IMR-90 (cell line): ENCODE measurements around the gene HDGF.

Source experiments
- FOS ChIP-seq: fragments of 150-350 bp; IDR thresholded peaks from 2 replicates; pipeline ENCODE4 v1.6.1; 2016; ENCODE audit warnings: low read depth, low read length
- MAFK ChIP-seq: IDR thresholded peaks from 2 replicates; pipeline ENCODE4 v1.6.1; 2012; ENCODE audit warnings: low read depth, low read length, improper control_type of control experiment
- MAZ ChIP-seq: IDR thresholded peaks from 2 replicates; pipeline ENCODE4 v1.6.1; 2012; ENCODE audit warnings: low read depth, mild to moderate bottlenecking, low read length, improper control_type of control experiment, moderate library complexity, borderline replicate concordance
- POLR2A ChIP-seq: IDR thresholded peaks from 2 replicates; pipeline ENCODE4 v1.6.1; 2012; ENCODE audit warnings: mild to moderate bottlenecking, low read depth, low read length
- RAD21 ChIP-seq: IDR thresholded peaks from 2 replicates; pipeline ENCODE4 v1.6.1; 2012; ENCODE audit warnings: low read length, improper control_type of control experiment
- RCOR1 ChIP-seq: IDR thresholded peaks from 2 replicates; pipeline ENCODE4 v1.6.1; 2012; ENCODE audit warnings: mild to moderate bottlenecking, low read length, improper control_type of control experiment; ENCODE audit not compliant: insufficient replicate concordance
- SMC3 ChIP-seq: fragments of 150-350 bp; IDR thresholded peaks from 2 replicates; pipeline ENCODE4 v1.6.1; 2016; ENCODE audit warnings: low read depth, mild to moderate bottlenecking, antibody characterized with exemption, low read length, moderate library complexity
- TF ChIP-seq, protein P1 (sequence below): conservative IDR thresholded peaks from 2 replicates; pipeline ENCODE4 v1.5.1; 2012; ENCODE audit warnings: mild to moderate bottlenecking, low read depth, low read length, improper control_type of control experiment
- TF ChIP-seq, protein P2 (sequence below): fragments of 150-350 bp; IDR thresholded peaks from 2 replicates; pipeline ENCODE4 v1.6.1; 2017; ENCODE audit warnings: mild to moderate bottlenecking, antibody characterized with exemption, low read length, low read depth

DNA sequence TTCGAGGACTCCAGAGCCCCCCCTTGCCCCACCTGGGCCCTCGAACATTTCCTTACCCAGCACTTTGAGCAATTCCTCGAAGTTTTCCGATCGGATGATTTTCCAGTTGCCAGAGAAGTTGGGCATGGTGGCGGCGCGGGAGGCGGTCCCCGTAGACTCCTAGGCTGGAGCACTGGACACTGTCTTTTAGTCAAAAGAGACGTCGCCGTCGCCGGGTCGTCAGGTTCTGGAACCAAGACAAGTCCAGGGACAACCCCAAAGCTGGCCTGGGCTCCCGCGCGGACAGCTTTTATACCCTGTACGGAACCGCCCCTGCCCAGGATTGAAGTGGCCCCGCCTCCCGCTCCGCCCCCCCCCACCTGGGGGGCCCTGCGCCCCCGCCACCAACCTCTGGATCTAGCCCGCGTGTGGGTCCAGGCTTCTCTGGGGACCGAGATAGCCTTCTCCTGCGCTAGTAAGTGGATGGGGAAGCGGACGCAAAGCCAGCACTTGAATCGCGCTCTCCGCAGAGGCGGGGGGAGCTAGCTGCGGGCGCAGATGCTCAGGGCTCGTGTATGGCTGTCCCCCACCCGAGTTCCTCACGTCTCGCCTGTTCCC, 46.1 kb downstream of the HDGF start, which contains the start of gene CRABP2:
- TF ChIP-seq RAD21: no peak
- TF ChIP-seq, protein P1, sequence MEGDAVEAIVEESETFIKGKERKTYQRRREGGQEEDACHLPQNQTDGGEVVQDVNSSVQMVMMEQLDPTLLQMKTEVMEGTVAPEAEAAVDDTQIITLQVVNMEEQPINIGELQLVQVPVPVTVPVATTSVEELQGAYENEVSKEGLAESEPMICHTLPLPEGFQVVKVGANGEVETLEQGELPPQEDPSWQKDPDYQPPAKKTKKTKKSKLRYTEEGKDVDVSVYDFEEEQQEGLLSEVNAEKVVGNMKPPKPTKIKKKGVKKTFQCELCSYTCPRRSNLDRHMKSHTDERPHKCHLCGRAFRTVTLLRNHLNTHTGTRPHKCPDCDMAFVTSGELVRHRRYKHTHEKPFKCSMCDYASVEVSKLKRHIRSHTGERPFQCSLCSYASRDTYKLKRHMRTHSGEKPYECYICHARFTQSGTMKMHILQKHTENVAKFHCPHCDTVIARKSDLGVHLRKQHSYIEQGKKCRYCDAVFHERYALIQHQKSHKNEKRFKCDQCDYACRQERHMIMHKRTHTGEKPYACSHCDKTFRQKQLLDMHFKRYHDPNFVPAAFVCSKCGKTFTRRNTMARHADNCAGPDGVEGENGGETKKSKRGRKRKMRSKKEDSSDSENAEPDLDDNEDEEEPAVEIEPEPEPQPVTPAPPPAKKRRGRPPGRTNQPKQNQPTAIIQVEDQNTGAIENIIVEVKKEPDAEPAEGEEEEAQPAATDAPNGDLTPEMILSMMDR: no peak
- no peak for TF ChIP-seq SMC3
- TF ChIP-seq POLR2A: no peak
- no peak for TF ChIP-seq RCOR1
- no peak for TF ChIP-seq MAFK
- no peak for TF ChIP-seq MAZ
- TF ChIP-seq, protein P2, sequence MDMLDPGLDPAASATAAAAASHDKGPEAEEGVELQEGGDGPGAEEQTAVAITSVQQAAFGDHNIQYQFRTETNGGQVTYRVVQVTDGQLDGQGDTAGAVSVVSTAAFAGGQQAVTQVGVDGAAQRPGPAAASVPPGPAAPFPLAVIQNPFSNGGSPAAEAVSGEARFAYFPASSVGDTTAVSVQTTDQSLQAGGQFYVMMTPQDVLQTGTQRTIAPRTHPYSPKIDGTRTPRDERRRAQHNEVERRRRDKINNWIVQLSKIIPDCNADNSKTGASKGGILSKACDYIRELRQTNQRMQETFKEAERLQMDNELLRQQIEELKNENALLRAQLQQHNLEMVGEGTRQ: no peak
- no peak for TF ChIP-seq FOS
